ENCODE measurements around the gene GIGYF1. TPM values are rescaled to one million over a fixed set of nuclear protein-coding genes. Genes with fewer than 3 reads are reported as not detected.

Gene GIGYF1
- total and polyA plus RNA-seq, 2 of the 8 experiments (the other 6 are each of a cell fraction or from before 2014, with no cell fraction given) = 24.1 to 99.3 TPM

GRCh38 chr7:100705753-100706671 lies 12.0 kb upstream of the GIGYF1 start, which contains the start of gene POP7 (continued):
- no peak for TF ChIP-seq RAD21 (IDR thresholded peaks at IDR 0.05 in 1 of 2, conservative IDR thresholded peaks at IDR 0.05 in 1 of 2; ENCODE audit: low read depth in 2 of 2, low read length in 2 of 2)
- no peak for TF ChIP-seq RFX5 (IDR thresholded peaks at IDR 0.05; ENCODE audit: borderline replicate concordance, low read depth, low read length)
- TF ChIP-seq GTF2F1 (IDR thresholded peaks at IDR 0.05; ENCODE audit: borderline replicate concordance, low read depth, low read length) = peak; percentile 40; the same call in 1 of the 2 replicates
- TF ChIP-seq USF2 (IDR thresholded peaks at IDR 0.05; ENCODE audit: low read length) = no peak
- TF ChIP-seq TAF7 (optimal IDR thresholded peaks at IDR 0.05; ENCODE audit: borderline replicate concordance, low read depth, low read length) = peak; percentile 83
- peak; percentile 47; the same call in 1 of the 2 replicates for TF ChIP-seq KDM1A (IDR thresholded peaks at IDR 0.05; ENCODE audit: borderline replicate concordance, low read length)
- peak; percentile 69 for TF ChIP-seq KDM4A (IDR thresholded peaks at IDR 0.05; ENCODE audit: low read depth, low read length, severe bottlenecking)
- TF ChIP-seq SAP30 (IDR thresholded peaks at IDR 0.05; ENCODE audit: insufficient read depth, insufficient replicate concordance, low read length) = peak; percentile 79
- peak; percentile 91 for TF ChIP-seq PHF8 (conservative IDR thresholded peaks at IDR 0.05; ENCODE audit: low read depth, low read length)
- no peak for TF ChIP-seq CTBP2 (IDR thresholded peaks at IDR 0.05; ENCODE audit: borderline replicate concordance, insufficient read depth, insufficient read length, low read length)
- no peak for TF ChIP-seq ZNF274 (IDR thresholded peaks at IDR 0.05; ENCODE audit: borderline replicate concordance, extremely low read depth, low read length)
- TF ChIP-seq SIX5 (IDR thresholded peaks at IDR 0.05; ENCODE audit: low read depth, low read length) = no peak
- peak; percentile 90 for TF ChIP-seq POLR2AphosphoS5 (IDR thresholded peaks at IDR 0.05; ENCODE audit: low read depth, low read length)
- TF ChIP-seq SP2 (IDR thresholded peaks at IDR 0.05; ENCODE audit: low read length) = no peak
- peak; percentile 93 for TF ChIP-seq CREB1 (IDR thresholded peaks at IDR 0.05)
- TF ChIP-seq BRCA1 (IDR thresholded peaks at IDR 0.05; ENCODE audit: low read depth, low read length) = peak; percentile 93
- no peak for TF ChIP-seq BCL11A (IDR thresholded peaks at IDR 0.05; ENCODE audit: low read depth in 2 of 2, low read length in 2 of 2)
- TF ChIP-seq CTCF (IDR thresholded peaks at IDR 0.05; ENCODE audit: control extremely low read depth in 1 of 3, insufficient read depth in 1 of 3, low read depth in 1 of 3, low read length in 3 of 3) = no peak

All from H1 (cell line).